Measurements from ENCODE around the gene ARF3.

ARF3 gene

GRCh38 chr12:48957141-48958048, at the start of gene ARF3:
Gene ARF3 (minus strand): TSS chr12:48957487. CDS start chr12:48941095, 16,392 bp downstream.
- peak; percentile 91 for DNase-seq

GRCh38 chr12:49000346-49000745, 43.1 kb upstream of the ARF3 start:
- DNase-seq = no peak

- DNase-seq = peak; percentile 31
These were observed 42.3 kb upstream of the ARF3 start, which contains the start of gene DDN for GRCh38 chr12:48999371-49000131. Gene DDN (minus strand): TSS chr12:48999375. CDS start chr12:48999287, 88 bp downstream.

GRCh38 chr12:48998497-48999353, 41.4 kb upstream of the ARF3 start:
- DNase-seq = peak; percentile 8

- DNase-seq = no peak
These were observed 40.6 kb upstream of the ARF3 start for GRCh38 chr12:48997719-48998496.

- peak; percentile 75 for DNase-seq
These were observed 39.8 kb upstream of the ARF3 start for GRCh38 chr12:48996794-48997718.

GRCh38 chr12:48995086-48995879, 38.0 kb upstream of the ARF3 start:
- peak; percentile 83 for DNase-seq

- DNase-seq = no peak
These were observed 37.2 kb upstream of the ARF3 start for GRCh38 chr12:48994224-48995085.

GRCh38 chr12:48993787-48994186, 36.5 kb upstream of the ARF3 start:
- no peak for DNase-seq

- DNase-seq = no peak
These were observed 34.2 kb upstream of the ARF3 start for GRCh38 chr12:48991247-48992050.

GRCh38 chr12:48990552-48990951, 33.3 kb upstream of the ARF3 start:
- DNase-seq = no peak

GRCh38 chr12:48988030-48988649, 30.9 kb upstream of the ARF3 start:
- peak; percentile 15 for DNase-seq

- DNase-seq = no peak
These were observed 29.5 kb upstream of the ARF3 start for GRCh38 chr12:48986720-48987291.

- no peak for DNase-seq
These were observed 28.6 kb upstream of the ARF3 start for GRCh38 chr12:48985901-48986300.

GRCh38 chr12:48985475-48985897, 28.2 kb upstream of the ARF3 start:
- DNase-seq = no peak

- DNase-seq = no peak
These were observed 25.3 kb upstream of the ARF3 start for GRCh38 chr12:48982397-48983080.

GRCh38 chr12:48981757-48982157, 24.5 kb upstream of the ARF3 start:
- DNase-seq = no peak

All from HCEC 1CT (cell line).